D341Med (cell line): ENCODE measurements around the gene PCGF1.

Experiments used
- DNase-seq: peaks from one replicate; pipeline ENCODE4 v3.0.0; 2012; ENCODE audit warnings: low spot score

PCGF1 gene

GRCh38 chr2:74515271-74515980, 7.9 kb upstream of the PCGF1 start:
- DNase-seq = peak; percentile 38

GRCh38 chr2:74514368-74515270, 7.1 kb upstream of the PCGF1 start, which contains the start of gene TLX2:
TLX2 (plus strand) TSS chr2:74514450; CDS start chr2:74514807, 357 bp downstream.
- peak; percentile 87 for DNase-seq

DNA sequence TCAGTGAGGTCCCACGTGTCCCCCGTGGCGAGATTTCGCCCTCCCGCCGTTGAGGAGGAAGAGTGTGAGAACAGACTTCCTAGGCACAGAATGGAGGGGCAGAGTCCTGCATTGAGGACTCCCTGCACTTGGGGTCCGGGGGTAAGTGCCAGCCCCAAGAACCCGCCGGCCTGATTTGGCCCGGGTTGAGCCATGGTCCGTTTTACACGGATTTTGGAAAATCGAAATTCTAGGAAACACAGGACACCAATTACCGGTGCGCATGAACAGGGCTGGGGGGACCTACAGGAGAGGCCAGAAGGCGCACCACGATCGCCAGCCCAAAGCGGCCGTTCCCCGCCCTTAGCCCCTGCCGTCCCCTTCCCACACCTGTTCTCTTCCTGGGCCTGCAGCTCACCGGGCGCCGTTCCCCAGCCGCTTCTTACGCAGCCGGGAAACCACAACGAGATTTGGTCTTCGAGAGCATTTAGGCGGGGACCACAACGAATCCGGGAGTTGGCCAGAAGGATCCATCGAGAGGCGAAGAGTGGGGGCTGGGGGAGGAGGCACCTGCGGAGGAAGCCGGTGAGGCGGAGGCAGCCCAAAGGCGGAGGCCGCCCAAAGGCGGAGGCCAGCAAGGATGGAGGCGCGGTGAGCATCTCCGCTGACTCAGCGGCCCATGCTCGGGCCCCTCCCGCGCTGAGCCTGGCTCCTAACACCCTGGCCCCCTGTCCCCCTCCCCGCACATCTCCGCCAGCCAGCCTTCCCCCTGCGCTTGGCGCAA, 6.3 kb upstream of the PCGF1 start:
- DNase-seq = no peak

- peak; percentile 85 for DNase-seq
These were observed 5.5 kb upstream of the PCGF1 start for GRCh38 chr2:74512744-74513604.

- no peak for DNase-seq
These were observed 3.9 kb upstream of the PCGF1 start for GRCh38 chr2:74511104-74511989.

DNA sequence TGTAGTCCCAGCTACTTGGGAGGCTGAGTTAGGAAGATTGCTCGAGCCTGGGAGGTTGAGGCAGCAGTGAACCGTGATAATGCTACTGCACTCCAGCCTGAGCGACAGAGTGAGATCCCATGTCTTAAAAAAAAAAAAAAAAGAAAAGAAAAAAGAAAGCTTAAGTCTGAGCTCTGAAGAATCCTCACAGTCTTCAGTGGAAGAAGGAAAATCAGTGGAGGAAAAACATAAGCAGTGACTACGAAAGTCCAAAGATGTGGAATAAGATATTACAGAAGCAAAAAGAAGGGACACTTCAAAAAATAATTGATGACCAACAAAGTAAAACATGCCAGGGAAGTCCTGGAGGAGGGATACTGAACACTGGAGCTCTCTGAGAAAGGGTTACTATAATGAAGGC, 2.8 kb upstream of the PCGF1 start:
- no peak for DNase-seq

DNA sequence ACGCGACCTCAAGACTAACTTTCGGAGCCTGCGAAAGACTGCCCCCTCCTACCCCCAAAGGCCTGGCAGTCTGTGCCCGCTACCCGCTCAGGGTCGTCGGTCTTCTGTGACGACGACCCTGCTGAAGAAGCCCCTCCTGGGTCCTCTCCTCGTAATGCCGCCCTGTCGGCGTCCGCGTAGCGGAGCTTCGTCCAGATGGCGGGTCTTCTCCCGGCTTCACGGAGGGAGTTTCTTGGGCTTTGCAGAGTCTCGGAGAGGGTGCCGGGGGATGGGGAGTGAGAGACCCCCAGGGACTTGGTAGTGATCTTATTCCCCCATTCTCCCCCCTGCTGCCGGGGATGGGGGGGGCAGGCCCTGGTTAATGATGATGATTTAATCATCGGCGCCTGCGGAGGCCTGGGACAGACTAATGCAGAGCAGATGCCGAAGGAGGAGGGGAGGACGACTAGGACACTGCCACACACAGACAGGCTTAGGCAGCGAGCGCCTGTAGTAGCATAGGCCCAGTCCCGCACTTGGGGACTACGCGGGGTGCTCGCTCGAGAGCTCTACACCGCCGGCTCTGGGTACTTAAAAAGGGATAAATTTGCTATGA, 528 bp upstream of the PCGF1 start:
- DNase-seq = peak; percentile 79

DNA sequence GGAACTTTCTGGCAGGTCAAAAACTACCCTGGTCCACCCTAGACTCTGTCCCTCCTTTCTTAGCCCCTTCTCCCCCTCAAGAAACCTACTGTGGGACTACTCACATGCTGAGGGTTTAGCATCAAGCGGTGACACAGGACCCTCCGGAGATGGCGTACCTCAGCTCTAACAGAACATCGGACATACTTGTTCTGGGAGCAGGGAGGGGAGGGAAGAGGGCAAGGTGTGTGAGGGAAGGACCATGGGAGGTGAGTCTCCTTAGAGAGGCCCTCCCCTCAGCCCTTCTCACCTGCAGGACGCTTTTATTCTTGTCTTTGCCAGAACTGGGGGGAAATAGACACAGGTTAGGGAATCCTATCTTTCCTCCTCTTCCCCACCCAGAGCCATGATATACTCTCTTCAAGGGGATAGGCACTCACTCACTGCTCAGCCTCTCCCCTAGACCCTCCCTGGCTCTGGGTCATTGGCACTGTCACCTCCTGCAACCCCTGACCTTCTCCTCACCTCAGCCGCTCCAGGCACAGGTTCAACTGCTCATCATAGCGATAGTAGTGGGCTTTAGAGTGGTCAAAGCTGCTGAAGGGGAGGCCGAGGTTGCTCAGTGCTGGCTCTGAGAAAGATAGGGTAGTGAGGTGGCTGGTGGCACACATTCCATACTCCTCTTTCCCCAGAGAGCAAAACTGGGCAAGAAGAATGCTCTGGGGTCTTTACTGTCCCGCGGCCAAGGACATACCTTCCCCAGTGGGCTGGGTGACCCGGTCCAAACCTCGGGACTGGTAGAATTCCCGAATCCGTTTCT, 1.8 kb downstream of the PCGF1 start:
- no peak for DNase-seq

GRCh38 chr2:74504591-74504990, 2.9 kb downstream of the PCGF1 start:
- DNase-seq = no peak

DNA sequence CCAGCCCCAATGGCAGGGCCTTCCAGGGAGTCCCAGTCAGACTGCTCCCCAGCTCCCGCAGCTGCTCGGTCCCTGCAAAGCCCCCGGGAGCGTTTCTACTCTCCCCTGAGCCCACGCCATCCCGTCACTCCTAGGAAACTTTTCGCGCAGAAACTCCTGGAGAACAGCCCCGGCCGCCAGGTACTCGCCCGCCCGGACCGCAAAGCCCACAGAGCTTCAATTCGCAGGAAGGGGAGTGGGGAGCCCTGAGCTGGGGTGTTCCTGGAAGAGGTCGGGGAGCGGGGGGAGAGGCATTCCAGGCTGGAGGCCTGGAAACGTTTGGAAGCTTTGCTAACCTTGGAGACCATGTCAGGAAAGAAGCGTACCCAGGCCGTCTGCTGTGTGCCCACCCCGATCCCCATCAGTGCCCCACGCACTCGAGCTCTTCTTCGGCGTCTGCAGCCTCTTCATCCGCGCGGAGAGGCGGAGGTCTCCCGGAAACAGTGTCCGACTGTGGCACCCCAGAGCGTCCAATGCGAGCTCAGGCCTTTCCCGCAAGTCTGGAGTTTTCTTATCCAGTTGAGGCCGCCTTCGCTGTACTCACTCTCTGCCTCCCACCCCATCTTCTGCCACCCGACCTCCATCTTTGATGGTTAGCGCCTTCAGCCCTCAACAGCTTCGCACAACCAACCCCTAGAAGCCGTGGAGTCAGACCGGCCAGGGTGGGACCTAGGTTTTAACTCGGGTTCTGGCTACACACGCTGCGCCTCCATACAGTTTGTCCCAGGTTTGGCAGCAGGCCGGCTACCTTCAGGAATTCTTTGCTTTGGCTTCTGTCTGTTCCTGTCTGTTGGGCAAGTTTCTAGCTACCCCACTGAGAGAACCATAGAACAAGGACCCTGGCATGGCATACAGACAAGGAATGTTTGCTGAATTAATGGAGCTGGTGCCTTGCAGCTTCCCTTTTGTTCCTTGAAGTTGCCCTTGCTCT, 3.7 kb downstream of the PCGF1 start:
- no peak for DNase-seq

DNA sequence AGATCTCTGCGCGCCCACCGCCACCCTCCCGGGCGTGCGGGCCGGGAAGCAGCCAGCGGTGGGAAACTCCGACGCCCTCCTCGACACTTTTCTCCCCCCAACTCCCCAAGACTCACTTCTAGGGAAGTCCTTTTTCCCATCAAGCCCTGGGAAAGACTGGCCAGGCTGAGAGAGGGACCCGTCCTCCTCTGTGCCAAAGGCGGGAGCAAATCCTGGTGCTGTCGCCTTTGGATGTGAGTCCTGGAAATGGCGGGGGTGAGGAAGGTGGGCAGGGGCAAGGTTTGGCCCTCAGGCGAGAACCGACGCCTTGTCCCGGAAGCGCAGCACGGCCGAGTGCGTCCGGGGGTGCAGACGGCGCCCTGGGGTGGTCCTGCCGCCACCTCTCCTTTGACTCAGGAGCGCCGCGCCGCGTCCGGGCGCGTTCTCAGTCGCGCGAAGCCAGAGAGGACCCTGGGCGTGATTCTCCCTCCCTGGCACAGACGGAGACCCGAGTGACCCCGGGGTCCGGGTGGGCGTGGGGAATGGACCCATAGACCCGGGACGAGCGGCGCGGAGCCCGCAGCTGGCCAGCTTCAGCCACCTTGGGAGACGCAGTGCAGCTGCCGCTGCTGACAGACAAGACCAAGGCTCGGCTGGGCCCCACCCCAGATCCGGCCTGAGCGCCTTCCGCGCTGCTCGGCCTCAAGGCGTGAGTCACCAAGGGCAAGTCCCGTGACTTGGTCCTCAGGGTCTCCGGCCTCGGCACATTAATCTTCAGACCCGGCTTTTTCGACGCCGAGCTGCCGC, 4.6 kb downstream of the PCGF1 start:
- no peak for DNase-seq

- no peak for DNase-seq
These were observed 5.3 kb downstream of the PCGF1 start for GRCh38 chr2:74502147-74502719.

GRCh38 chr2:74501335-74502071, 6.0 kb downstream of the PCGF1 start:
- peak; percentile 52 for DNase-seq

GRCh38 chr2:74500578-74500946, 6.9 kb downstream of the PCGF1 start:
- DNase-seq = no peak

- no peak for DNase-seq
These were observed 7.4 kb downstream of the PCGF1 start for GRCh38 chr2:74499940-74500577.
